HUES6 (cell line): ENCODE data around the gene PLXNA4.

Experiments
- H3K27ac ChIP-seq: 2 replicates; pipeline ENCODE4 v1.7.0; 2013; ENCODE audit warnings: low read depth, mild to moderate bottlenecking, low read length, inconsistent platforms
- H3K27me3 ChIP-seq: 2 replicates; pipeline ENCODE4 v1.6.1; 2013; ENCODE audit warnings: low read length; ENCODE audit not compliant: control insufficient read depth, insufficient read depth
- H3K36me3 ChIP-seq: 2 replicates; pipeline ENCODE4 v1.6.1; 2013; ENCODE audit warnings: low read length; ENCODE audit not compliant: control insufficient read depth, insufficient read depth
- H3K4me1 ChIP-seq: 2 replicates; pipeline ENCODE4 v1.6.1; 2013; ENCODE audit warnings: low read length; ENCODE audit not compliant: control insufficient read depth, insufficient read depth
- H3K4me3 ChIP-seq: 2 replicates; pipeline ENCODE4 v1.5.1; 2013; ENCODE audit warnings: low read depth, low read length
- H3K9ac ChIP-seq: one replicate; pipeline ENCODE4 v1.6.1; 2013; ENCODE audit warnings: mild to moderate bottlenecking, low read length
- H3K9me3 ChIP-seq: 2 replicates; pipeline ENCODE4 v1.6.1; 2013; ENCODE audit warnings: low read depth, low read length; ENCODE audit not compliant: control insufficient read depth, insufficient read depth

The PLXNA4 gene

DNA sequence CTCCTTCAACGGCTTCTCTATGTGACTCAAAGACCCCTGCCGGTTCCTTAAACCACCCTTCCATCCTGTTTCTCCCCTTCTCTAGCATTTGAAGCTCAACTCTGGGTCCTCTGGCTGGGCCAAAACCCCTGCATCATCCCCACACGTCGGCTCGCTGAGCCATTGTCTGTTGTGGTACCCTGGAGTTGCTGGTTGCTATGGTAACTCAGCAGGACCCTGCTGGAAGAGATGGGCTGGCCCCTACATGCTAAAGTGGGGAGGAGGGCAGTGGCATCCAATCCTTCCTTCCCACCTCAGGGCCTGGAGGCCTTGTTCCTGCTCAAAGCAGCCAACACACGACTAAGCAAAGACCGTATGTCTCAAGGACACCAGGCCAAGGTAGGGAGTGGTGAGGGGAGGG lies 452.5 kb downstream of the PLXNA4 start:
- Histone ChIP-seq H3K9ac (no peak overlapping the region), H3K4me3 (no peak overlapping the region), H3K4me1 (peaks cover 3% of the 10 kb centered on the region; the same call in 1 of the 2 replicates), H3K9me3 (peaks cover 7% of the 10 kb centered on the region), H3K27ac (no peak overlapping the region), H3K36me3 (no peaks in the 10 kb centered on the region), H3K27me3 (no peaks in the 10 kb centered on the region)

GRCh38 chr7:132122901-132123300 lies 453.4 kb downstream of the PLXNA4 start:
- H3K27me3 ChIP-seq = no peaks in the 10 kb centered on the region
- no peak overlapping the region for H3K9ac ChIP-seq
- peaks cover under 1% of the 10 kb centered on the region for H3K9me3 ChIP-seq
- no peaks in the 10 kb centered on the region for H3K36me3 ChIP-seq
- no peak overlapping the region for H3K27ac ChIP-seq
- no peak overlapping the region for H3K4me3 ChIP-seq
- H3K4me1 ChIP-seq = peaks cover 3% of the 10 kb centered on the region; the same call in 1 of the 2 replicates

DNA sequence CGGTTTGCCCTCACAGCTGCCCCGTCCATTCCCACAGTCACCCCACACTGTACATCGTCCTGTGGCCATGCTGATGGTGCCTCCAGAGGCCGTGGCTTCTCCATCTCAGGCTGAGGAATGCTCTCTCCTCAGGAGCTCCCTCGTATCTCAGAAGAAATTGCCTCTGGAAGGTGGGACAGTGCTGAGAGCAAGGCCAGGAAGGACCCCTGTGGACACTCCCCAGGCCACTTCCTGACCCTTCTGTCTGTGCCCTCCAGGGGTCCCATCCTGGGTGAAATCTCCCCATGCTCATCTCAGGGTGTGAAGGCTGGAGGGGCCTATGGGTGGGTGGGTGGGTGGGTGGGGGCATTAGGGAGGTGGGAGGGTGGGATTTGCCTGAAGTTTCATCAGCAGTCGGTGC lies 454.3 kb downstream of the PLXNA4 start:
- Histone ChIP-seq H3K9ac (no peak overlapping the region), H3K9me3 (no peaks in the 10 kb centered on the region), H3K27me3 (no peaks in the 10 kb centered on the region), H3K4me1 (peaks cover 3% of the 10 kb centered on the region; the same call in 1 of the 2 replicates), H3K27ac (no peak overlapping the region), H3K36me3 (no peaks in the 10 kb centered on the region), H3K4me3 (no peak overlapping the region)

DNA sequence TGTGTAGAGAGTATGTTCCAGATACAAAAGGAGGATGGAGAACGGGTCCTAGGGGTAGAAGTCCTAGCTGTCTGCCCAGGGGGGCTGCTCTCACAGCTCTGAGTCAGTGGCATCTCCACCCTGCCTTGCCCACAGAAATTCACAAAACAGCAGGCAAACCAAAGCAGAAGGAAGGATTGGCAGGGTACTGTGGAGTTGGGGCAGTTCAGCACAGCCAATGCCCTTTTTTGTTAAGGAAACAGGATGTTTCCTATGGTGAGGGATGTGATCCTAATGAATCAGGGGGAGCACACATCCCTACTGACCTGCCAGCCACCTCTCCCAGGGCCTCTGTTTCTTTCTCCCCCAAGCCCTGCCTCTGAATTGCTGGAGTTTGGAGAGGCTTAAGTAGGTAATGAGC lies 457.6 kb downstream of the PLXNA4 start:
- Histone ChIP-seq H3K9ac (no peak overlapping the region), H3K36me3 (no peaks in the 10 kb centered on the region), H3K27me3 (no peaks in the 10 kb centered on the region), H3K27ac (no peak overlapping the region), H3K4me3 (no peak overlapping the region), H3K4me1 (peaks cover 8% of the 10 kb centered on the region; the same call in 1 of the 2 replicates), H3K9me3 (no peaks in the 10 kb centered on the region)

- Histone ChIP-seq H3K9me3 (no peaks in the 10 kb centered on the region), H3K9ac (no peak overlapping the region), H3K36me3 (no peaks in the 10 kb centered on the region), H3K27me3 (no peaks in the 10 kb centered on the region), H3K4me3 (no peak overlapping the region), H3K4me1 (peaks cover 8% of the 10 kb centered on the region; the same call in 1 of the 2 replicates), H3K27ac (no peak overlapping the region)
These were observed 458.6 kb downstream of the PLXNA4 start for GRCh38 chr7:132117636-132118035.

DNA sequence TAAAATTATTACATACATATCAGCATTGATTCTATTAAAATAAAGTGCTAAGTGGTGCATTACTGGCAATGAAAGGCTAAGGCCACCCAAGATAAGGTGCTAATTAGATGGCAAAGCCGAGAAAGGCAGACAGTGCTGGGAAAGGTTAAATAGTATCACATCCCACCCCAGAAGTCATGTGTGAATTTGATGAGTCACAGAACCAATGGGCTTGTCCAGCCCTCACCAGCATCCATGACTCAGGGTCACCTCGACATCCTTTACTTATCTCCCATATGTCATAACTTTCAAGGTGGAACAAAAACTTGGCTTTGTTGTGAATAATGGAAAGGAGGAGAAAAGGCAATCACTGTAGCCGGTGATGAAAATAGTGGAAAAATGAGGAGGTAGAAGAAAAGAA lies 459.1 kb downstream of the PLXNA4 start:
- no peaks in the 10 kb centered on the region for H3K27me3 ChIP-seq
- H3K27ac ChIP-seq = no peak overlapping the region
- no peaks in the 10 kb centered on the region for H3K9me3 ChIP-seq
- peaks cover 5% of the 10 kb centered on the region; the same call in 1 of the 2 replicates for H3K4me1 ChIP-seq
- no peaks in the 10 kb centered on the region for H3K36me3 ChIP-seq
- no peak overlapping the region for H3K9ac ChIP-seq
- H3K4me3 ChIP-seq = no peak overlapping the region

DNA sequence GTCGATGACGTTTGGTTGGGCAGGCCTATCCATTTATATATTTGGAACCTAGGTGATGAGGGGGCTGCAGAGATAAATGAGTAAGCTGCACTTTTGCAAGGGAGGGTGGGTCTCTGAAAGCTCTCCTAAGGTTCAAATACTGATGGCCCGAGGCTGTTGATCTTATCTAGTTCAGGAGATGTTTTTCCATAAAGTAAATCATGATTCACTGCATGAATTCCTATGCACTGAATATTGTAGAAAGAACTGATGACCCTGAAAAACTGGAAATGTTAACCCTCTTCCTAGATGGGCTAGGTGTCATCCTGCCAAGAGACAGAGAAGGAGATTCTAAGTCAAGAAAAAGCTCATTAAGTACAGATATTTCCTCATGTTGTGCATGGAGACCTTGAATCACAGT lies 459.9 kb downstream of the PLXNA4 start:
- Histone ChIP-seq H3K9ac (no peak overlapping the region), H3K27me3 (no peaks in the 10 kb centered on the region), H3K4me3 (no peak overlapping the region), H3K27ac (no peak overlapping the region), H3K36me3 (no peaks in the 10 kb centered on the region), H3K4me1 (peaks cover 5% of the 10 kb centered on the region; the same call in 1 of the 2 replicates), H3K9me3 (no peaks in the 10 kb centered on the region)

DNA sequence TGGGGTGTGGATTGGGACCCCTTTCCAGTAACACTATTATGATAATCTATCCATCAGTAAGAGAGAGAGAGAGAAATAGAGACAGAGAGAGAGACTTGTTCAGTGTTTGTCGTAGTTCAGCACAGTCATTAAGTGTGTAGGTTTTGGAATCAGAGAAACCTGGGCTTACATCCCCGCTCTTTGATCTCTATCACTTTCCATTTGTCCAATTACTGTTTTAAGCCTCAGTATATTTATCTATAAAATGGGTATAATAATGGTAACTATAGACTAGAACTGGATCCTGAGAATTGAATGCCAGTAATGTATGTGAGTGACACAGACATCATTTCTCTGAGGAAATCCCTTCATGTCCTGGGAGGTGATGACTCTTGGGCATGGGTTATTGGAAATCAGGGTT lies 460.5 kb downstream of the PLXNA4 start:
- no peaks in the 10 kb centered on the region for H3K27me3 ChIP-seq
- no peak overlapping the region for H3K27ac ChIP-seq
- no peak overlapping the region for H3K4me3 ChIP-seq
- peaks cover 5% of the 10 kb centered on the region; the same call in 1 of the 2 replicates for H3K4me1 ChIP-seq
- no peaks in the 10 kb centered on the region for H3K36me3 ChIP-seq
- H3K9ac ChIP-seq = no peak overlapping the region
- H3K9me3 ChIP-seq = no peaks in the 10 kb centered on the region

GRCh38 chr7:132115028-132115427 lies 461.2 kb downstream of the PLXNA4 start:
- Histone ChIP-seq H3K36me3 (no peaks in the 10 kb centered on the region), H3K4me3 (no peak overlapping the region), H3K9ac (no peak overlapping the region), H3K9me3 (no peaks in the 10 kb centered on the region), H3K4me1 (peaks cover 5% of the 10 kb centered on the region; the same call in 1 of the 2 replicates), H3K27me3 (no peaks in the 10 kb centered on the region), H3K27ac (no peak overlapping the region)

- Histone ChIP-seq H3K9ac (no peak overlapping the region), H3K36me3 (no peaks in the 10 kb centered on the region), H3K27ac (no peak overlapping the region), H3K9me3 (no peaks in the 10 kb centered on the region), H3K4me1 (peaks cover 5% of the 10 kb centered on the region; the same call in 1 of the 2 replicates), H3K27me3 (no peaks in the 10 kb centered on the region), H3K4me3 (no peak overlapping the region)
These were observed 461.9 kb downstream of the PLXNA4 start for GRCh38 chr7:132114411-132114810.

GRCh38 chr7:132113536-132114371 lies 462.5 kb downstream of the PLXNA4 start:
- no peak overlapping the region for H3K4me3 ChIP-seq
- H3K27me3 ChIP-seq = no peaks in the 10 kb centered on the region
- no peak overlapping the region for H3K9ac ChIP-seq
- H3K27ac ChIP-seq = no peak overlapping the region
- H3K4me1 ChIP-seq = peaks cover 5% of the 10 kb centered on the region; the same call in 1 of the 2 replicates
- H3K9me3 ChIP-seq = no peaks in the 10 kb centered on the region
- H3K36me3 ChIP-seq = no peaks in the 10 kb centered on the region
